ENCODE data around the gene MGLL.

DNA sequence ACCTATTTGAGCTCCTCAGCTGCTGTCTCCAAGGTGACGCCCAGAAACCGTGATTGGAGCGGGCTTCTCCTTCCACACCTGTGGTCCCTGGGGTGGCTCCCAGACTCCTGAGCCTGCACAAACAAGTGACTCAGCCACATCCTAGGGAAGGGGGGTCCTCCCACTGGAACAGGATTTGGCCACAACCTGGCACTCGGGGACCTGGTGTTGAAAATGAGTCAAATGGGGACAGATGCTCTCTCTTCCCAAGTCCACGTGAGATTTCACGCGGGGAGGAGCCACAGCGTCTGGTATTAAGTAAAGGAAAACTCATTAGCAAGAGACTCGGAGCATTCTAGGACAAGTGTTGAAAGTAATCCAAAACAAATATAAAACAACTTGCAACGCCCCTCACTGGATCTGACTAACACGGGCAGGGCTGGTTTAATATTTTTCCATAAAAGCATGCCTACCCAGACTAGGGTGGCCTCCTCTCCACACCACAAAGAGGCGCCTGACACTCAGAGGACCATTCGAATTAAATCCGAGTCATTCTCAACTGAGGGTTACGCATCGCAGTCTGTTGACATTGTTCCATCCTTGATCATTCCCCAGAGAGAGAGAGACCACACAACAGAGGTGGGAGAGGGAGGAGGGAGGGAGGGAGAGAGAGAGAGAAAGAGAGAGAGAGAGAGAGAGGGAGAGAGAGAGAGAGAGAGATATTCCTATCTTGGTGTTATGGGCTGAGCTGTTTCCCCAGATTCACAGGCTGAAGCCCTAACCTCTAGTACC lies 74.4 kb downstream of the MGLL start:
- TF ChIP-seq CTCF (conservative IDR thresholded peaks at IDR 0.05; ENCODE audit: low read length) (no peak), EZH2phosphoT487 (IDR thresholded peaks at IDR 0.05; ENCODE audit: borderline replicate concordance, low read depth, low read length) (no peak)

Data from OCI-LY7 (cell line).